Calu3 (cell line): Measurements from ENCODE around the gene CLDN5. TPM values are rescaled to one million over a fixed set of nuclear protein-coding genes. Genes with fewer than 3 reads are reported as not detected.

ENCODE experiments used
- BruUV-seq: library from RNA; stranded (reverse); fragments of 400-500 nt; replicated peaks from 2 replicates; lab custom pipeline; 2021; lab: Mats Ljungman, UMichigan
- CTCF ChIA-PET: fragments of 300-600 bp; sonication (Branson Sonifier 250); formaldehyde crosslinking; loops from one replicate; lab custom pipeline; 2022; ENCODE audit warnings: antibody characterized with exemption; lab: Charles Lee
- DNase-seq: peaks from one replicate; pipeline ENCODE4 v3.0.0; 2022
- H3K27ac Mint-ChIP-seq: one replicate; pipeline ENCODE4 v1.8.0; 2022; ENCODE audit warnings: mixed read lengths; ENCODE audit not compliant: unreplicated experiment
- H3K27me3 Mint-ChIP-seq: one replicate; pipeline ENCODE4 v1.8.0; 2022; ENCODE audit warnings: mixed read lengths; ENCODE audit not compliant: unreplicated experiment
- H3K36me3 Mint-ChIP-seq: one replicate; pipeline ENCODE4 v1.8.0; 2022; ENCODE audit warnings: mild to moderate bottlenecking, moderate library complexity, mixed read lengths; ENCODE audit not compliant: insufficient read depth, unreplicated experiment
- H3K4me1 Mint-ChIP-seq: one replicate; pipeline ENCODE4 v1.8.0; 2022; ENCODE audit warnings: mild to moderate bottlenecking, low read depth, mixed read lengths; ENCODE audit not compliant: unreplicated experiment
- H3K4me3 Mint-ChIP-seq: one replicate; pipeline ENCODE4 v1.8.0; 2022; ENCODE audit warnings: mild to moderate bottlenecking, low read depth, moderate library complexity, mixed read lengths; ENCODE audit not compliant: unreplicated experiment
- H3K9me3 Mint-ChIP-seq: one replicate; pipeline ENCODE4 v1.8.0; 2022; ENCODE audit warnings: low read depth, mixed read lengths; ENCODE audit not compliant: unreplicated experiment
- intact Hi-C: fragments of 100-400 bp; cut with micrococcal nuclease; formaldehyde crosslinking; loops from one replicate; pipeline ENCODE4 v1.10.0; 2022; ENCODE audit not compliant: unreplicated experiment
- total RNA-seq: library from RNA; stranded (reverse); gene quantifications from 2 replicates; pipeline ENCODE4 v1.2.3, GENCODE V29; 2022
- TF ChIP-seq, protein P1 (sequence below): fragments of 200-600 bp; IDR thresholded peaks from one replicate; pipeline ENCODE4 v1.8.0; 2022; ENCODE audit warnings: antibody characterized with exemption; ENCODE audit not compliant: unreplicated experiment

The CLDN5 gene
- total RNA-seq, 1 experiment from 2014 or later = not detected

DNA sequence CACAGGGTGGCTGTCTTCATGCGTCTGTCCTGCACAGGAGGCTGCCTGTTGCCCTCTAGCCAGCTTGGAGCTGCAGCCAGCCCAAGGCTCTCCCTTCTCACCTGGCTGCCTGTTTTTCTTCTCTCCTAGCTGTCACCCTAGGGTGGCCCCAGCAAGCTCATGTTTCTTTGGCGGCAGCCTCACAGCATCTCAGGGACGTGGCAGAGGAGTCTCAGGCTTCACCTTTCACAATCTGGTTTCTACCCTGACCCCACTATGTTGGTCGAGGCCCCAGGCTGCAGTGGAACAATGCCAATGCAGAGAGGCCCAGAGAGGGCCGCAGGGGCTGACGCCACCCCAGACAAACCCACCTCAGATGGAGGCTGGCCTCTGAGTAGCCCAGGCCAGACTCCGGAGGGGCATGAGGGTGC lies 2.5 kb upstream of the CLDN5 start:
- Mint-ChIP-seq H3K36me3 (peaks cover 8% of the 10 kb centered on the region), H3K4me1 (no peaks in the 10 kb centered on the region), H3K27ac (no peak overlapping the region), H3K4me3 (no peak overlapping the region), H3K27me3 (peaks cover 62% of the 10 kb centered on the region), H3K9me3 (no peaks in the 10 kb centered on the region)
- intact Hi-C loops = no loop called here
- DNase-seq = no peak
- TF ChIP-seq, protein P1, sequence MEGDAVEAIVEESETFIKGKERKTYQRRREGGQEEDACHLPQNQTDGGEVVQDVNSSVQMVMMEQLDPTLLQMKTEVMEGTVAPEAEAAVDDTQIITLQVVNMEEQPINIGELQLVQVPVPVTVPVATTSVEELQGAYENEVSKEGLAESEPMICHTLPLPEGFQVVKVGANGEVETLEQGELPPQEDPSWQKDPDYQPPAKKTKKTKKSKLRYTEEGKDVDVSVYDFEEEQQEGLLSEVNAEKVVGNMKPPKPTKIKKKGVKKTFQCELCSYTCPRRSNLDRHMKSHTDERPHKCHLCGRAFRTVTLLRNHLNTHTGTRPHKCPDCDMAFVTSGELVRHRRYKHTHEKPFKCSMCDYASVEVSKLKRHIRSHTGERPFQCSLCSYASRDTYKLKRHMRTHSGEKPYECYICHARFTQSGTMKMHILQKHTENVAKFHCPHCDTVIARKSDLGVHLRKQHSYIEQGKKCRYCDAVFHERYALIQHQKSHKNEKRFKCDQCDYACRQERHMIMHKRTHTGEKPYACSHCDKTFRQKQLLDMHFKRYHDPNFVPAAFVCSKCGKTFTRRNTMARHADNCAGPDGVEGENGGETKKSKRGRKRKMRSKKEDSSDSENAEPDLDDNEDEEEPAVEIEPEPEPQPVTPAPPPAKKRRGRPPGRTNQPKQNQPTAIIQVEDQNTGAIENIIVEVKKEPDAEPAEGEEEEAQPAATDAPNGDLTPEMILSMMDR = no peak
- no TSS peak for BruUV-seq
- CTCF ChIA-PET = interaction anchor here (0.6 kb wide), 1 partner anchor 230 kb away, joined by 4 read pairs; no protein-coding TSS in a partner anchor

DNA sequence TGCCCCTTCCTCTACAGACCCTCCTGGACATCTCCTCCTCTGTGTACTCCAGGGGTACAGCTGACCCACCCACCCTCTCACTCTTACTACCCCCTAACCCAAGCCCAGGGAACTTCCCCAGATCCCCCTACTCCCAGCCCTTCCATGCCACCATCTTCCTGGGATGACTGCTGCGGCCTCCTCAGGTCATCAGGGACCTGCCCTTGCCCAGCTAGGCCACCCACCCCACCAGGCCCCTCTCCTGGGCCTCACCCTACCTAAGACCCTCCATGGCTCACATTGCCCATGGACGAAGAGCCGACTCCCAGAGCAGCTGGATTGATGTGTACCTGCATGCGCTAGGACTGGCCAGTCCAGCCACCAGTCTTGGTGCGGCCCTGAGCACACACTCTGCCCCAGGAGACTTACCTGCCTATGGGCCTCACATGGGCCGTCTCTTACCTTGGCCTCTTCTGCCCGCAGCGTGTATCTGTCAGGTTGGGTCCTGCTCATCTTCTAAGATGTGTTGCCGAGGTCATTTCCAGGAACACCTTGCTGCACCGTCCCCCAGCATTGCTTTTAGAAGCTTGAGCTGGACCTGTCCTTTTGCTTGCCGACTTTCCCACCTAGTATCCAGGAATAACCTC lies 2.0 kb upstream of the CLDN5 start:
- Mint-ChIP-seq H3K27me3 (peaks cover 57% of the 10 kb centered on the region), H3K36me3 (peaks cover 8% of the 10 kb centered on the region), H3K27ac (no peak overlapping the region), H3K9me3 (no peaks in the 10 kb centered on the region), H3K4me3 (no peak overlapping the region), H3K4me1 (no peaks in the 10 kb centered on the region)
- BruUV-seq = no TSS peak
- intact Hi-C loops = no loop called here
- TF ChIP-seq, protein P1 = no peak
- CTCF ChIA-PET = interaction anchor here (0.6 kb wide), 1 partner anchor 230 kb away, joined by 4 read pairs; no protein-coding TSS in a partner anchor
- no peak for DNase-seq

DNA sequence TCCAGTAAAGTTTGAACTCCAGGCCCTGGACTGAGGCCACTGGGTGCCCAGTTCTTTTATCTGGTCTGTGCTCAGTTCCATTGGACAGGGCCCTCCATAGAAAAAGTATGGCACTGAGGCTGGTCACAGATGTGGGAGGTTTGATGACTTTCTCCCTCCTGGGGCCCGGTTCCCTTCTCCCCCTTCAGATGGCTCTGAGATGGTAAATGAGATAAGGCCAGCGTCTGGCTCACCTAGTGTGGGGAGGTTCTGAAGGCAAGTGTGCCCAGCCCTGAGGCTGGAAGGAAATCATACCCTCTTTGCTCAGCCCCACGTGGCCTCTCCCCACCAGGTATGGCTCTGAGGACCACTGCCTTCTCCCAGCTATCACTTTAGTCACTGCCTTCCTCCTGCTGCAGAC lies 1.5 kb upstream of the CLDN5 start:
- H3K4me1 Mint-ChIP-seq = no peaks in the 10 kb centered on the region
- DNase-seq = no peak
- BruUV-seq = no TSS peak
- H3K27me3 Mint-ChIP-seq = peaks cover 52% of the 10 kb centered on the region
- TF ChIP-seq, protein P1 = no peak
- no peak overlapping the region for H3K4me3 Mint-ChIP-seq
- H3K27ac Mint-ChIP-seq = no peak overlapping the region
- H3K9me3 Mint-ChIP-seq = no peaks in the 10 kb centered on the region
- peaks cover 8% of the 10 kb centered on the region for H3K36me3 Mint-ChIP-seq
- CTCF ChIA-PET = no interaction called here
- intact Hi-C loops = no loop called here

DNA sequence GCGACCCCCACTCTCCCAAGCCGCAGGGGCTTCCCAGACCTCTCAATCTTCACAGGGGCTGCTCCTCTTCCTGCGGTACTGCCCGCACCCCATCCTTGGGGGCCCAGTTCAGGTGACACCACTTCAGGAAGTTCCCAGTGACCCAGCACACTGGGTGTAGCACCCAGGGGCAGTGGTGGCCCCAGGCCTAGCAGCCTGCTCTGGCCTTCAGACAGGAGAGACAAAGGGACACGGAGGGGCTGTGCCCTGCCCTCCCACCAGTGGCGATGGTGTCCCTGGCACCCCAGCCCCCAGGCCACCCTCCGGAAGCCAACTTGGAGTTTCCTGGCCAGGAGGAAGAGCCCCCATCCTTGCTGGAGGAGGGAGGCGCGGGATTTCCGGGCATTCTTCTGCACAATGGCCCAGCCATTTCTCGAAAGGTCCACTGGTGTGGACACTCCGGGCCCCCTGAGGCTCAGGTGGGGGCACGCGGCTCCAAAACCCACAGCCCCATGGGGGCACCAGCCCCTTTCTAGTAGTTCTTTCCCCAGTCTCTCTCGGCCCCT lies 978 bp upstream of the CLDN5 start:
- Mint-ChIP-seq H3K4me3 (no peak overlapping the region), H3K9me3 (no peaks in the 10 kb centered on the region), H3K27ac (no peak overlapping the region), H3K4me1 (no peaks in the 10 kb centered on the region), H3K36me3 (peaks cover 8% of the 10 kb centered on the region), H3K27me3 (peaks cover 47% of the 10 kb centered on the region)
- TF ChIP-seq, protein P1 = no peak
- no TSS peak for BruUV-seq
- CTCF ChIA-PET = no interaction called here
- DNase-seq = no peak
- intact Hi-C loops = no loop called here
